Smooth muscle cell (in vitro differentiated cells): ENCODE measurements around the gene SPPL2A. TPM values are rescaled to one million over a fixed set of nuclear protein-coding genes. Genes with fewer than 3 reads are reported as not detected.

Experiments used
- DNase-seq: peaks from one replicate; lab custom pipeline; 2025; ENCODE audit not compliant: unreplicated experiment; lab: John Stamatoyannopoulos, UW
- H2AFZ ChIP-seq: fragments of 200-600 bp; sonication (generic); 2 replicates; pipeline ENCODE4 v1.6.0; 2016; ENCODE audit warnings: antibody characterized with exemption, low read depth, mild to moderate bottlenecking
- H3F3A ChIP-seq: fragments of 200-600 bp; sonication (generic); 2 replicates; pipeline ENCODE4 v1.6.0; 2017; ENCODE audit warnings: antibody characterized with exemption, low read depth
- H3K27ac ChIP-seq: fragments of 200-600 bp; sonication (generic); 2 replicates; pipeline ENCODE4 v1.5.1; 2016; ENCODE audit warnings: low read depth, mild to moderate bottlenecking
- H3K27me3 ChIP-seq: fragments of 200-600 bp; sonication (generic); 2 replicates; pipeline ENCODE4 v1.6.1; 2016; ENCODE audit warnings: low read depth, mild to moderate bottlenecking
- H3K36me3 ChIP-seq: fragments of 200-600 bp; sonication (generic); 2 replicates; pipeline ENCODE4 v1.5.1; 2016; ENCODE audit warnings: low read depth
- H3K4me1 ChIP-seq: fragments of 200-600 bp; sonication (generic); 2 replicates; pipeline ENCODE4 v1.5.1; 2016; ENCODE audit warnings: low read depth
- H3K4me2 ChIP-seq: fragments of 200-600 bp; sonication (generic); 2 replicates; pipeline ENCODE4 v1.6.0; 2016; ENCODE audit warnings: mild to moderate bottlenecking
- H3K4me3 ChIP-seq: fragments of 200-600 bp; sonication (generic); 2 replicates; pipeline ENCODE4 v1.5.1; 2016; ENCODE audit warnings: mild to moderate bottlenecking
- H3K79me2 ChIP-seq: fragments of 200-600 bp; sonication (generic); 2 replicates; pipeline ENCODE4 v1.6.0; 2016; ENCODE audit warnings: low read depth, mild to moderate bottlenecking
- H3K9ac ChIP-seq: fragments of 200-600 bp; sonication (generic); 2 replicates; pipeline ENCODE4 v1.6.0; 2016; ENCODE audit warnings: low read depth
- H3K9me3 ChIP-seq: fragments of 200-600 bp; sonication (generic); replicated peaks from 2 replicates; pipeline ENCODE4 v1.5.1; 2016; ENCODE audit warnings: low read depth
- H4K20me1 ChIP-seq: fragments of 200-600 bp; sonication (generic); 2 replicates; pipeline ENCODE4 v1.6.0; 2016; ENCODE audit warnings: low read depth
- WGBS: methylation state at CpG from one replicate; pipeline ENCODE4 v1.1.7; 2016; ENCODE audit warnings: low lambda C conversion rate; 5-methylcytosine and 5-hydroxymethylcytosine counted together
- polyA plus RNA-seq: library from polyadenylated mRNA; unstranded; fragments of >200 nt; fragmentation: Nextera tagmentation; extraction: Ambion mirVana; gene quantifications from 2 replicates; pipeline ENCODE4 v1.2.1, GENCODE V29; 2016
- total RNA-seq: library from RNA; depleted of rRNA; stranded (reverse); fragments of >200 nt; gene quantifications from 2 replicates; pipeline ENCODE4 v1.2.3, GENCODE V29; 2014
- TF ChIP-seq, protein P1 (sequence below): fragments of 200-600 bp; sonication (generic); IDR thresholded peaks from 2 replicates; pipeline ENCODE4 v1.5.1; 2017; ENCODE audit warnings: borderline replicate concordance, mild to moderate bottlenecking, antibody characterized with exemption; ENCODE audit not compliant: insufficient read depth, poor library complexity, severe bottlenecking

Gene SPPL2A, protein sequence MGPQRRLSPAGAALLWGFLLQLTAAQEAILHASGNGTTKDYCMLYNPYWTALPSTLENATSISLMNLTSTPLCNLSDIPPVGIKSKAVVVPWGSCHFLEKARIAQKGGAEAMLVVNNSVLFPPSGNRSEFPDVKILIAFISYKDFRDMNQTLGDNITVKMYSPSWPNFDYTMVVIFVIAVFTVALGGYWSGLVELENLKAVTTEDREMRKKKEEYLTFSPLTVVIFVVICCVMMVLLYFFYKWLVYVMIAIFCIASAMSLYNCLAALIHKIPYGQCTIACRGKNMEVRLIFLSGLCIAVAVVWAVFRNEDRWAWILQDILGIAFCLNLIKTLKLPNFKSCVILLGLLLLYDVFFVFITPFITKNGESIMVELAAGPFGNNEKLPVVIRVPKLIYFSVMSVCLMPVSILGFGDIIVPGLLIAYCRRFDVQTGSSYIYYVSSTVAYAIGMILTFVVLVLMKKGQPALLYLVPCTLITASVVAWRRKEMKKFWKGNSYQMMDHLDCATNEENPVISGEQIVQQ
- total RNA-seq (149 and 265 TPM in 2 replicates), polyA plus RNA-seq (62.2 and 74.2 TPM in 2 replicates)

DNA sequence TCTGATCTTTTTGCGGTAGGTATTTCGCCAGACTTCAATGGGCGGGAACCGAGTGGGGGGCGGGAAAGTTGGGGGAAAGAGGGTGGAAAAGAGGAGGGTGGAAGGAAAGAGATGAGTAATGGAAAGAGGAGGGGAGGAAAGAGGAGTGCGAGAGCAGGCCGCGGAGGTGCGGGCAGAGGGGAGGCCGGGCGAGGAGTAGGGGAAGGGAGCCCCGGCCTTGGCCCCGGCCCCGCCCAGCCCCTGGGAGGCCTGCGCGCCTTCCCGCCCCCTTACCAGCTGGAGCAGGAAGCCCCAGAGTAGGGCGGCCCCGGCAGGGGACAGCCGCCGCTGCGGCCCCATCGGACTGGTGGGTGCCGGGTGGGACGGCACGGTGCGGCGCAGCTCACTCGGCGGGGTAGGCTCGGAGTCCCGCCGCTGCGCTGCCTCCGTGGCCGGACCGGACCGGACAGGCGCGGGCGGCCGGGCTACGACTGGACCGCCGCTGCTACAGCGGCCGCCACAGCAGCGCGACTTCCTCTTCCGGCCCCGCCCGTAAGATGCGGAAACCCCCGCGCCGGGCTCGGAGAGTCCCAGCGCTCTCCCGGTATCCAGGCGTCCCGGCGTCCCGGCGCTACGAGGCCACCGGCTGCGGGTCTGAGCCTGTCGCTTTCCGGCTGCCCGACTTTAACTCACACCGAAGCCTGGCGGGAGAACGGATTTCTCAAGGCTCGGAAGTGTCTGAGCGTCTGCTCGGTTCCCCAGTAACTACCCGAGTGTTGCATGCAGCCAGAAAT lies at the start of gene SPPL2A:
SPPL2A (minus strand) TSS at position 512 of the 773 bp plus-strand sequence; CDS start at position 339, 173 bp downstream.
- peak; percentile 82 for DNase-seq
- Histone ChIP-seq H3K27ac (peak within 1 kb of the TSS; percentile 78), H3K27me3 (no peaks in the 10 kb centered on the region), H3K4me3 (peak within 1 kb of the TSS; percentile 78), H3K4me2 (peak within 1 kb of the TSS; percentile 93), H2AFZ (peak within 1 kb of the TSS; percentile 93), H3K4me1 (no peaks in the 10 kb centered on the region), H3K36me3 (no peaks in the 10 kb centered on the region), H3K9me3 (no peaks in the 10 kb centered on the region), H3F3A (peaks cover 6% of the 10 kb centered on the region), H3K9ac (peak within 1 kb of the TSS; percentile 91), H4K20me1 (peaks cover 17% of the 10 kb centered on the region), H3K79me2 (peaks cover 44% of the 10 kb centered on the region)
- TF ChIP-seq, protein P1, sequence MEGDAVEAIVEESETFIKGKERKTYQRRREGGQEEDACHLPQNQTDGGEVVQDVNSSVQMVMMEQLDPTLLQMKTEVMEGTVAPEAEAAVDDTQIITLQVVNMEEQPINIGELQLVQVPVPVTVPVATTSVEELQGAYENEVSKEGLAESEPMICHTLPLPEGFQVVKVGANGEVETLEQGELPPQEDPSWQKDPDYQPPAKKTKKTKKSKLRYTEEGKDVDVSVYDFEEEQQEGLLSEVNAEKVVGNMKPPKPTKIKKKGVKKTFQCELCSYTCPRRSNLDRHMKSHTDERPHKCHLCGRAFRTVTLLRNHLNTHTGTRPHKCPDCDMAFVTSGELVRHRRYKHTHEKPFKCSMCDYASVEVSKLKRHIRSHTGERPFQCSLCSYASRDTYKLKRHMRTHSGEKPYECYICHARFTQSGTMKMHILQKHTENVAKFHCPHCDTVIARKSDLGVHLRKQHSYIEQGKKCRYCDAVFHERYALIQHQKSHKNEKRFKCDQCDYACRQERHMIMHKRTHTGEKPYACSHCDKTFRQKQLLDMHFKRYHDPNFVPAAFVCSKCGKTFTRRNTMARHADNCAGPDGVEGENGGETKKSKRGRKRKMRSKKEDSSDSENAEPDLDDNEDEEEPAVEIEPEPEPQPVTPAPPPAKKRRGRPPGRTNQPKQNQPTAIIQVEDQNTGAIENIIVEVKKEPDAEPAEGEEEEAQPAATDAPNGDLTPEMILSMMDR: no peak
- 2% methylated on average over 56 of the region's 77 CpGs for WGBS

DNA sequence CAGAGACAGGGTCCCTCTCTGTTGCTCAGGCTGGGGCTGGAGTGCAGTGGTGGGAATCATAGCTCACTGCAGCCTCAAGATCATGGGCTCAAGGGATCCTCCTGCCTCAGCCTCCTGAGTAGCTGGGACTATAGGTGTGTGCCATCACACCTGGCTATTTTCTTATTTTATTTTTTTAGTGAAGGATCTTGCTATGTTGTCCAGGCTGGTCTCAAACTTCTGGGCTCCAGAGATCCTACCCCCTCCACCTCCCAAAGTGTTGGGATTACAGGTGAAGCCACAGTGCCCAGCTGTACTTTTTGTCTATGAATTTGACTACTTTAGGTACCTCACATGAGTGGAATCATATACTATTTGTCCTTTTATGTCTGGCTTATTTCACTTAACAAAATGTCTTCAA lies 49.1 kb upstream of the SPPL2A start:
- no peaks in the 10 kb centered on the region for H3K36me3 ChIP-seq
- H3K27me3 ChIP-seq: no peaks in the 10 kb centered on the region
- no peaks in the 10 kb centered on the region for H3K79me2 ChIP-seq
- H3K9me3 ChIP-seq: no peaks in the 10 kb centered on the region
- no peaks in the 10 kb centered on the region for H3F3A ChIP-seq
- no peak overlapping the region for H3K4me2 ChIP-seq
- TF ChIP-seq, protein P1: no peak
- no peaks in the 10 kb centered on the region for H3K4me1 ChIP-seq
- no peak overlapping the region for H3K4me3 ChIP-seq
- H3K27ac ChIP-seq: no peak overlapping the region
- no peak overlapping the region for H3K9ac ChIP-seq
- H4K20me1 ChIP-seq: no peaks in the 10 kb centered on the region
- no peak for DNase-seq
- no peak overlapping the region for H2AFZ ChIP-seq

DNA sequence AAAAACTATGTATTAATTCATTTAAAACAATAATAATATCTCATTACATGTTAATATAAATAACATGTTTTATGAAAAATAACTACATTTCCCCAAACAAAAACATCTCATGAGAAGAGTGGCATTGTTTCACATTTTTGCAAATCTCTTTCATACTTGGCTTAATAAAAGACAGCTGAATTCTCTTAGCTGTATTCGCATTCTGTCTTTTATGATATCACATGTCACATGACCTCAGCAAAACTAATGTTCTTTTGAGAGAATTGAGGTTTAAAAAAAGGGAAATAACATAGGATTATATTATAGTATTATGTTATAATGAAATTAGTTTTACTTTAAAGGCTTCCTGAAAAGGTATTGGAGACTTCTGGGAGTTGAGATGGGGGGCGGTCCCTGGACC lies 48.4 kb upstream of the SPPL2A start:
- no peak overlapping the region for H3K4me3 ChIP-seq
- H3K27me3 ChIP-seq: no peaks in the 10 kb centered on the region
- H3K9me3 ChIP-seq: no peaks in the 10 kb centered on the region
- H4K20me1 ChIP-seq: no peaks in the 10 kb centered on the region
- TF ChIP-seq, protein P1: no peak
- no peak overlapping the region for H3K4me2 ChIP-seq
- no peaks in the 10 kb centered on the region for H3F3A ChIP-seq
- H3K79me2 ChIP-seq: no peaks in the 10 kb centered on the region
- no peak overlapping the region for H3K9ac ChIP-seq
- no peak overlapping the region for H2AFZ ChIP-seq
- no peaks in the 10 kb centered on the region for H3K36me3 ChIP-seq
- H3K27ac ChIP-seq: no peak overlapping the region
- DNase-seq: no peak
- 96% methylated on average over 2 of the region's 2 CpGs for WGBS
- no peaks in the 10 kb centered on the region for H3K4me1 ChIP-seq
